Spleen (tissue), 11 donors: ENCODE data around the gene KLHDC10. TPM values are rescaled to one million over a fixed set of nuclear protein-coding genes. Genes with fewer than 3 reads are reported as not detected.

Experiments used
- DNase-seq: peaks from one replicate; pipeline ENCODE4 v3.0.0-alpha.2; 2020
- H3K27ac ChIP-seq, 8 donors: fragments of 200-600 bp; sonication (generic) in 7 of 8; 1 replicate in 4 of 8; 2 replicates in 4 of 8; pipeline versions ENCODE4 v1.5.0 to v1.8.0; 2016 to 2021; ENCODE audit warnings: inconsistent platforms in 4 of 8, mild to moderate bottlenecking in 4 of 8, moderate library complexity in 1 of 8
- H3K27me3 ChIP-seq, 7 donors: fragments of 200-600 bp; sonication (generic) in 6 of 7; replicated peaks in 1 of 7; 1 replicate in 4 of 7; 2 replicates in 3 of 7; pipeline versions ENCODE4 v1.5.0 to v1.8.0; 2016 to 2021; ENCODE audit warnings: inconsistent platforms in 3 of 7, mild to moderate bottlenecking in 1 of 7
- H3K36me3 ChIP-seq, 6 donors: fragments of 200-600 bp; sonication (generic) in 5 of 6; 1 replicate in 4 of 6; 2 replicates in 2 of 6; pipeline versions ENCODE4 v1.5.0 to v1.8.0; 2016 to 2021; ENCODE audit warnings: inconsistent platforms in 2 of 6
- H3K4me1 ChIP-seq, 6 donors: fragments of 200-600 bp; sonication (generic) in 5 of 6; 1 replicate in 3 of 6; 2 replicates in 3 of 6; pipeline versions ENCODE4 v1.5.0 to v1.8.0; 2016 to 2021; ENCODE audit warnings: inconsistent platforms in 3 of 6
- H3K4me3 ChIP-seq, 8 donors: fragments of 200-600 bp; sonication (generic) in 7 of 8; 1 replicate in 4 of 8; 2 replicates in 4 of 8; pipeline versions ENCODE4 v1.5.0 to v1.8.0; 2016 to 2021; ENCODE audit warnings: inconsistent platforms in 4 of 8, mild to moderate bottlenecking in 4 of 8, moderate library complexity in 2 of 8
- H3K9me3 ChIP-seq, 8 donors: fragments of 200-600 bp; sonication (generic) in 7 of 8; 1 replicate in 4 of 8; 2 replicates in 4 of 8; pipeline versions ENCODE4 v1.5.0 to v1.8.0; 2016 to 2021; ENCODE audit warnings: inconsistent platforms in 4 of 8
- POLR2A ChIP-seq, 3 donors: fragments of 450-650 bp; IDR thresholded peaks; one replicate each; pipeline ENCODE4 v1.5.1; 2017; ENCODE audit warnings: antibody characterized with exemption in 3 of 3, mild to moderate bottlenecking in 1 of 3
- POLR2AphosphoS5 ChIP-seq, 3 donors: sonication (generic); formaldehyde crosslinking; IDR thresholded peaks; one replicate each; pipeline ENCODE4 v1.5.1; 2017; ENCODE audit warnings: antibody characterized with exemption in 3 of 3
- WGBS, 5 donors: extraction: QIAGEN DNeasy Blood & Tissue Kit in 3 of 5; methylation state at CpG; one replicate each; pipeline versions ENCODE4 v1.1.5 to v1.1.7; 2013 to 2018; 5-methylcytosine and 5-hydroxymethylcytosine counted together
- intact Hi-C: fragments of 100-400 bp; cut with DNase I; formaldehyde crosslinking; loops from one replicate; pipeline ENCODE4 v1.15.0; 2023; ENCODE audit warnings: low total_unique reads
- polyA plus RNA-seq, 3 donors: library from polyadenylated mRNA; stranded (reverse); fragments of 200-250 nt; gene quantifications; one replicate each; pipeline ENCODE4 v1.2.1, GENCODE V29; 2013
- total RNA-seq, 7 donors: library from RNA; depleted of rRNA in 3 of 7; stranded (reverse); fragments of >200 nt in 3 of 7; fragmentation: NEBNext Ultra II Directional in 4 of 7; extraction: Animal tissue kit (Norgen Biotek cat#: 25700) in 4 of 7; gene quantifications; one replicate each; pipeline versions ENCODE4 v1.1.0 to v1.2.1, GENCODE V29; 2016 to 2021
- TF ChIP-seq, protein P1 (sequence below), 11 experiments: fragments of 200-600 bp in 7 of 11; fragments of 450-650 bp in 4 of 11; sonication (generic) in 4 of 11; IDR thresholded peaks in 8 of 11; conservative IDR thresholded peaks in 3 of 11; 1 replicate in 7 of 11; 2 replicates in 4 of 11; pipeline versions ENCODE4 v1.4.0 to v1.8.0; 2016 to 2021; ENCODE audit warnings: antibody characterized with exemption in 11 of 11, inconsistent platforms in 4 of 11, mild to moderate bottlenecking in 1 of 11
- donor health status: healthy with polysubstance abuse.
- donor health status: DM: no; HTN: no; CAD: no; lungs with moderate emphysema.
- donor health status: DM: no; HTN: no; CAD: no.
- donor health status: Bipolar disorder and iron deficiency.
- donor health status: healthy.
- donor health status: DM: no; HTN: no; CAD: no.
- donor health status: DM: yes; HTN: yes; CAD: no.

KLHDC10 gene
- total and polyA plus RNA-seq, 10 donors, result 4.8 to 33.7 (median 21.9) TPM

DNA sequence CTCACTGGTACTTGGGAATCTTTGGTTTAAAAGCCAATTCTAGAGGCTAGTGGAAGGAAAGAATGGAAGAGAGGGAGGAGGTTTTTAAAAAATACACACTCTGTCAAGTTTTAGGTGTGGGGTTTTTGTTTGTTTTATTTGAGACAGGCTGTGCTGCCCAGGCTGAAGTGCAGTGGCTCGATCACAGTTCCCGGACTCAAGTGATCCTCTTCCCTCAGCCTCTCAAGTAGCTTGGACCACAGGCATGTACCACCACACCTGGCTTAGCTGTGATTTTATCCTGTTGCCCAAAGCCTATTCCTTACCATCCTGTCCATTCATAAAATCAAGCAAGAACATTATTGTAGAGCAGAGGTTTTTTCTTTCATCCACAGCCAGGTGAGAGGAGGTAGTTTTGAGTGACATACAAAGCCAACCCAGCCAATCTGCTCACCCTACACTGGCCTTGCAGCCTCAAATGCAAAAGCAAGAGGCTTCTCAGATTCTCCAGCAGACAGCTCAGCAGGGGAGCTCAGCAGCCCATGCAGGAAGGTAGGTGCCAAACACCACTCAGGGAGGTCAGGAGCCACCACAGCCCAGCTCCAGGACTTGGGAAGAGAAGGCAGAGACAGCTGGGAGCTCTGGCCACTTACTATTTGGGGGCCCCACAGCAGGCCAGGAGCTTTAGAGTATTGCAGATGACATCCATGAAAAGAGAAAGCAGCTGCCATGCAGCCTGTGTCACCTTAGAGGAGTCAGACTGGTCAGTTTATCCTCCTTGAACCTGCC lies 69.0 kb downstream of the KLHDC10 start:
- Histone ChIP-seq H3K27ac (no peak overlapping the region), H3K4me1 (peaks cover 5 to 31% (median 19%) of the 10 kb centered on the region in 6 donors), H3K27me3 (no peaks in the 10 kb centered on the region), H3K36me3 (peaks cover 0 to 61% (median 16%) of the 10 kb centered on the region in 6 donors), H3K9me3 (no peaks in the 10 kb centered on the region), H3K4me3 (no peak overlapping the region)
- WGBS, 5 donors, result 94 to 100% (median 98%) methylated on average over 2 of the region's 2 CpGs
- intact Hi-C loops, result no loop called here
- TF ChIP-seq POLR2AphosphoS5 (IDR thresholded peaks at IDR 0.05), result no peak
- no peak for TF ChIP-seq POLR2A (IDR thresholded peaks at IDR 0.05)
- TF ChIP-seq, protein P1, sequence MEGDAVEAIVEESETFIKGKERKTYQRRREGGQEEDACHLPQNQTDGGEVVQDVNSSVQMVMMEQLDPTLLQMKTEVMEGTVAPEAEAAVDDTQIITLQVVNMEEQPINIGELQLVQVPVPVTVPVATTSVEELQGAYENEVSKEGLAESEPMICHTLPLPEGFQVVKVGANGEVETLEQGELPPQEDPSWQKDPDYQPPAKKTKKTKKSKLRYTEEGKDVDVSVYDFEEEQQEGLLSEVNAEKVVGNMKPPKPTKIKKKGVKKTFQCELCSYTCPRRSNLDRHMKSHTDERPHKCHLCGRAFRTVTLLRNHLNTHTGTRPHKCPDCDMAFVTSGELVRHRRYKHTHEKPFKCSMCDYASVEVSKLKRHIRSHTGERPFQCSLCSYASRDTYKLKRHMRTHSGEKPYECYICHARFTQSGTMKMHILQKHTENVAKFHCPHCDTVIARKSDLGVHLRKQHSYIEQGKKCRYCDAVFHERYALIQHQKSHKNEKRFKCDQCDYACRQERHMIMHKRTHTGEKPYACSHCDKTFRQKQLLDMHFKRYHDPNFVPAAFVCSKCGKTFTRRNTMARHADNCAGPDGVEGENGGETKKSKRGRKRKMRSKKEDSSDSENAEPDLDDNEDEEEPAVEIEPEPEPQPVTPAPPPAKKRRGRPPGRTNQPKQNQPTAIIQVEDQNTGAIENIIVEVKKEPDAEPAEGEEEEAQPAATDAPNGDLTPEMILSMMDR (IDR thresholded peaks at IDR 0.05 in 8 of 11, conservative IDR thresholded peaks at IDR 0.05 in 3 of 11), result no peak
- DNase-seq, result no peak

DNA sequence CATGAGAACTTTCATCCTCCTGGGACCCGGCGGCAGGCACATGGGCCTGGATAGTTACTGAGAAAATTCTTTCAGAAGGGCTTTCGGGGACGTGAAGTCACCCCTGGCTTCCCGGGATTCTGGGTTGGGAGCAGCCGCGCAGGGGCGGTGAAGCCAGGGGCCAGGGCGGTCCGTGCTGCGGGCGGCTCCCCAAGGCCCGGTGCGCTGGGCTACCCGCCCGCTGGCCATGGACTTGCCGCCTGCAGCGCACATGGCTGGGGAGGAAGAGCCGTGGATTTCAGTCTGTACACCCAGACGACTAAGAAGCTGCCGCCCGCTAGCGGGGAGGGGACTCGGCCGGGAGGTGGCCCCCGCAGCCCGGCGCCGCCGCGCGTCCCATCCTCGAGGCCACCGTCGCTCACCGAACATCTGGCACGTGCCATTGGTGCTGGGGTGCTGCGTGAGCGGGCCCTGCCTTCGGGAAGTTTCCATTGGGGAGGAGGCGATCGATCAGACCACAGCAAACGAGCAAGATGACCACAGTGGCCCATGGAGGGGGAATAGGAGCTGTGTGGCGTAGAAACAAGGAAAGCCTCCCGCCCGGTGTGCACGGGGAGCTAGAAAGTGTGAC lies 70.3 kb downstream of the KLHDC10 start:
- peak overlapping the region in 6 of 8 donors; percentile 71 to 84 (median 78) for H3K27ac ChIP-seq
- H3K36me3 ChIP-seq, result peaks cover 0 to 48% (median 8%) of the 10 kb centered on the region in 6 donors
- 84 to 90% (median 88%) methylated on average over 23 to 47 of the region's 47 CpGs for WGBS, 5 donors
- peak; percentile 81 for DNase-seq
- H3K4me3 ChIP-seq, result peak overlapping the region in 7 of 8 donors; percentile 48 to 68 (median 52)
- intact Hi-C loops, result no loop called here
- peaks cover 5 to 31% (median 19%) of the 10 kb centered on the region in 6 donors for H3K4me1 ChIP-seq
- H3K27me3 ChIP-seq, result no peaks in the 10 kb centered on the region
- no peaks in the 10 kb centered on the region for H3K9me3 ChIP-seq
- TF ChIP-seq POLR2AphosphoS5 (IDR thresholded peaks at IDR 0.05) (no peak), POLR2A (IDR thresholded peaks at IDR 0.05) (no peak)
- TF ChIP-seq, protein P1 (IDR thresholded peaks at IDR 0.05 in 8 of 11, conservative IDR thresholded peaks at IDR 0.05 in 3 of 11), result no peak

DNA sequence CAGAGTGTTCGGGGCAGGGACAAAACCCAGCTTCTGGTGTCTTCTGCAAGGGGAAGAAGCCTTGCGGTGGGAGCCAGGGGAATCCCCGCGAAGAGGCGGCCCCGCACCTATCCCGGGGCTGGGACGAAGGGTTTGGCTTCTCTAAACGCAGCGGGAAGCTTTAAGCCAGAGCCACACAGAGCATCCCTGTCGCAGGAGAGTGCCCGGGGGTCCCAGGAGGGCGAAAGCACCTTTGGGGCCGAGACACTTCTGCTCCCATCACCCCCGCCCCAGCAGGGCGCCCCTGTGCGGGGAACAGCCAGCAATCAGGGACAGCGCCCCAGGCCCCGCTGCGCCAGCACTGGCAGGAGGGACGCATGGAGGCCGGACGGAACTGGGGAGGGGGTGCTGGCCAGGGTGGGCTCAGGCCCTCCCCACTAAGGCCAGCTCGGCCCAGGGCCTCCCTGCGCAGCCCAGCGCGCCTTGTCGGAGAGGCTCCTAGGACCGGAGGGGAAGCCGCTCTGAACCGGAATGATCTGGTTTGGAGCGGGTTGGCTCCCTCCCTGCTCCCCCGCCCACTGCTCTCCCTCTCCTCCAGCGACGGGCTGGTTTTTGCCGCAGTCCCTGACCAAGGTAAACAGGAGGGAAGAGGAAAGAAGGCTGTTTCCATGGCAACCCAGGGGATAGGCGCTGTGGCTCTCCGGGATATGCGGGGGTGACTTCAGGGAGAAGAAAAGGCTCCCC lies 71.0 kb downstream of the KLHDC10 start:
- intact Hi-C loops, result no loop called here
- TF ChIP-seq POLR2A (IDR thresholded peaks at IDR 0.05) (no peak), POLR2AphosphoS5 (IDR thresholded peaks at IDR 0.05) (peak; percentile 42 to 73 (median 60))
- TF ChIP-seq, protein P1 (IDR thresholded peaks at IDR 0.05 in 8 of 11, conservative IDR thresholded peaks at IDR 0.05 in 3 of 11), result no peak
- WGBS, 5 donors, result 7 to 16% (median 11%) methylated on average over 18 to 39 of the region's 39 CpGs
- H3K27me3 ChIP-seq, result no peaks in the 10 kb centered on the region
- peaks cover 0 to 41% (median 7%) of the 10 kb centered on the region in 6 donors for H3K36me3 ChIP-seq
- H3K9me3 ChIP-seq, result no peaks in the 10 kb centered on the region
- H3K27ac ChIP-seq, result peak overlapping the region; percentile 51 to 84 (median 76)
- H3K4me1 ChIP-seq, result peaks cover 5 to 35% (median 19%) of the 10 kb centered on the region in 6 donors
- peak; percentile 92 for DNase-seq
- peak overlapping the region; percentile 33 to 68 (median 50) for H3K4me3 ChIP-seq
